ENCODE measurements around the gene PRSS12.

- TF ChIP-seq CTCF (IDR thresholded peaks at IDR 0.05) (no peak), POLR2AphosphoS5 (IDR thresholded peaks at IDR 0.05; ENCODE audit: insufficient read depth in 1 of 2, low read depth in 1 of 2) (no peak), POLR2A (IDR thresholded peaks at IDR 0.05) (no peak)
Measured at GRCh38 chr4:118373614-118374255, 20.9 kb upstream of the PRSS12 start.

All from vagina (tissue), 2 donors.